ENCODE measurements around the gene CBFB. TPM values are rescaled to one million over a fixed set of nuclear protein-coding genes. Genes with fewer than 3 reads are reported as not detected.

Gene CBFB
- total RNA-seq, 2 donors from 2014 or later, result 27.0 to 46.2 TPM

GRCh38 chr16:67144943-67145342, 116.0 kb downstream of the CBFB start:
- no peaks in the 10 kb centered on the region for H3K4me1 ChIP-seq (replicated peaks)
- intact Hi-C loops (cut with DNase I), result loop anchor here (5.0 kb wide), 1 partner anchor 33 kb away; no protein-coding TSS in a partner anchor
- H3K27me3 ChIP-seq (replicated peaks; ENCODE audit: insufficient read depth), result no peaks in the 10 kb centered on the region
- no peak overlapping the region for H3K27ac ChIP-seq
- TF ChIP-seq POLR2AphosphoS5 (IDR thresholded peaks at IDR 0.05) (no peak), POLR2A (IDR thresholded peaks at IDR 0.05) (no peak), CTCF (IDR thresholded peaks at IDR 0.05) (no peak)
- no peaks in the 10 kb centered on the region for H3K9me3 ChIP-seq
- no peak for DNase-seq (ENCODE audit: low spot score)
- peaks cover 13 to 17% of the 10 kb centered on the region in 2 donors for H3K36me3 ChIP-seq
- WGBS, result 95% methylated on average over 2 of the region's 2 CpGs
- no peak overlapping the region for H3K4me3 ChIP-seq

- Histone ChIP-seq H3K27me3 (replicated peaks; ENCODE audit: insufficient read depth) (no peaks in the 10 kb centered on the region), H3K4me1 (replicated peaks) (no peaks in the 10 kb centered on the region), H3K9me3 (no peaks in the 10 kb centered on the region), H3K36me3 (peaks cover 13 to 17% of the 10 kb centered on the region in 2 donors), H3K4me3 (no peak overlapping the region), H3K27ac (no peak overlapping the region)
- 86% methylated on average over 2 of the region's 2 CpGs for WGBS
- intact Hi-C loops (cut with DNase I), result loop anchor here (5.0 kb wide), 1 partner anchor 33 kb away; no protein-coding TSS in a partner anchor
- TF ChIP-seq CTCF (IDR thresholded peaks at IDR 0.05) (no peak), POLR2AphosphoS5 (IDR thresholded peaks at IDR 0.05) (no peak), POLR2A (IDR thresholded peaks at IDR 0.05) (no peak)
- DNase-seq (ENCODE audit: low spot score), result no peak
Measured at GRCh38 chr16:67145746-67146145, 116.8 kb downstream of the CBFB start.

GRCh38 chr16:67146523-67147357, 117.8 kb downstream of the CBFB start:
- peaks cover 4 to 10% of the 10 kb centered on the region in 2 donors for H3K36me3 ChIP-seq
- intact Hi-C loops (cut with DNase I), result loop anchor here (5.0 kb wide), 1 partner anchor 34 kb away; no protein-coding TSS in a partner anchor

GRCh38 chr16:67147437-67148140, 118.6 kb downstream of the CBFB start:
- DNase-seq (ENCODE audit: low spot score), result no peak
- peak; percentile 65 for TF ChIP-seq POLR2AphosphoS5 (IDR thresholded peaks at IDR 0.05)
- no peak for TF ChIP-seq CTCF (IDR thresholded peaks at IDR 0.05)
- H3K27me3 ChIP-seq (replicated peaks; ENCODE audit: insufficient read depth), result no peaks in the 10 kb centered on the region
- H3K27ac ChIP-seq, result peak overlapping the region in 1 of 2 donors; percentile 21
- peaks cover 0 to 9% of the 10 kb centered on the region in 2 donors for H3K36me3 ChIP-seq
- no peaks in the 10 kb centered on the region for H3K9me3 ChIP-seq
- WGBS, result 43% methylated on average over 4 of the region's 4 CpGs
- H3K4me3 ChIP-seq, result no peak overlapping the region
- H3K4me1 ChIP-seq (replicated peaks), result no peaks in the 10 kb centered on the region
- intact Hi-C loops (cut with DNase I), result loop anchor here (5.0 kb wide), 1 partner anchor 35 kb away; no protein-coding TSS in a partner anchor

More at GRCh38 chr16:67146523-67147357, 117.8 kb downstream of the CBFB start:
- 81% methylated on average over 7 of the region's 7 CpGs for WGBS
- Histone ChIP-seq H3K4me1 (replicated peaks) (no peaks in the 10 kb centered on the region), H3K9me3 (no peaks in the 10 kb centered on the region), H3K27me3 (replicated peaks; ENCODE audit: insufficient read depth) (no peaks in the 10 kb centered on the region), H3K4me3 (no peak overlapping the region), H3K27ac (peak overlapping the region in 1 of 2 donors; percentile 21)
- TF ChIP-seq CTCF (IDR thresholded peaks at IDR 0.05) (no peak), POLR2AphosphoS5 (IDR thresholded peaks at IDR 0.05) (no peak), POLR2A (IDR thresholded peaks at IDR 0.05) (no peak)
- no peak for DNase-seq (ENCODE audit: low spot score)
